ENCODE measurements around the gene NQO2. TPM values are rescaled to one million over a fixed set of nuclear protein-coding genes. Genes with fewer than 3 reads are reported as not detected.

NQO2 gene
- total and polyA plus RNA-seq, 2 of the 13 experiments (the other 11 are each of a cell fraction or from before 2014, with no cell fraction given), result 32.2 to 56.5 TPM

GRCh38 chr6:3068329-3069214, 68.9 kb downstream of the NQO2 start, which contains the start of gene RIPK1 (continued):
- TF ChIP-seq IRF1 (CRISPR knock-in tag; IDR thresholded peaks at IDR 0.05; ENCODE audit: low read depth), result no peak; the same call in 1 of the 2 replicates
- no peak for TF ChIP-seq ZMAT3 (CRISPR knock-in tag; conservative IDR thresholded peaks at IDR 0.05)
- no peak for TF ChIP-seq ZNF530 (CRISPR knock-in tag; IDR thresholded peaks at IDR 0.05; ENCODE audit: low read depth)
- peak; percentile 91; the same call in 1 of the 2 replicates for TF ChIP-seq ZNF776 (CRISPR knock-in tag; IDR thresholded peaks at IDR 0.05)
- TF ChIP-seq ZBTB1 (CRISPR knock-in tag; IDR thresholded peaks at IDR 0.05; ENCODE audit: borderline replicate concordance), result no peak; the same call in 1 of the 2 replicates
- peak; percentile 86 for TF ChIP-seq ARNT2 (CRISPR knock-in tag; IDR thresholded peaks at IDR 0.05; ENCODE audit: low read depth)
- TF ChIP-seq KAT7 (CRISPR knock-in tag; IDR thresholded peaks at IDR 0.05; ENCODE audit: borderline replicate concordance), result peak; percentile 71
- no peak; the same call in 1 of the 2 replicates for TF ChIP-seq HOXD1 (CRISPR knock-in tag; IDR thresholded peaks at IDR 0.05)
- TF ChIP-seq ZNF773 (CRISPR knock-in tag; IDR thresholded peaks at IDR 0.05; ENCODE audit: borderline replicate concordance), result peak; percentile 79; the same call in 1 of the 2 replicates
- TF ChIP-seq ZIK1 (CRISPR knock-in tag; IDR thresholded peaks at IDR 0.05; ENCODE audit: borderline replicate concordance, low read depth), result peak; percentile 92; the same call in 1 of the 2 replicates
- TF ChIP-seq FOXP1 (IDR thresholded peaks at IDR 0.05), result no peak
- TF ChIP-seq FOXP1 (CRISPR knock-in tag; IDR thresholded peaks at IDR 0.05), result no peak
- no peak for TF ChIP-seq EHMT2 (IDR thresholded peaks at IDR 0.05; ENCODE audit: borderline replicate concordance, low read depth, low read length)
- TF ChIP-seq ZFP62 (CRISPR knock-in tag; IDR thresholded peaks at IDR 0.05), result no peak
- TF ChIP-seq ZNF737 (CRISPR knock-in tag; IDR thresholded peaks at IDR 0.05; ENCODE audit: borderline replicate concordance), result no peak
- TF ChIP-seq ATF5 (CRISPR knock-in tag; IDR thresholded peaks at IDR 0.05; ENCODE audit: low read depth), result no peak; the same call in 1 of the 2 replicates
- no peak for TF ChIP-seq TRIM22 (IDR thresholded peaks at IDR 0.05)
- TF ChIP-seq TGIF2 (CRISPR knock-in tag; IDR thresholded peaks at IDR 0.05), result peak; percentile 61; the same call in 1 of the 2 replicates
- TF ChIP-seq BHLHE40 (IDR thresholded peaks at IDR 0.05; ENCODE audit: low read length), result no peak
- peak; percentile 95 for TF ChIP-seq ZNF263 (CRISPR knock-in tag; IDR thresholded peaks at IDR 0.05)
- TF ChIP-seq RXRA (CRISPR knock-in tag; IDR thresholded peaks at IDR 0.05), result peak; percentile 92
- no peak for TF ChIP-seq CBX1 (IDR thresholded peaks at IDR 0.05; ENCODE audit: low read depth)
- TF ChIP-seq SRF (IDR thresholded peaks at IDR 0.05; ENCODE audit: low read depth, low read length), result no peak
- TF ChIP-seq IRX3 (CRISPR knock-in tag; IDR thresholded peaks at IDR 0.05; ENCODE audit: borderline replicate concordance, low read depth), result peak; percentile 64
- TF ChIP-seq ZNF335 (CRISPR knock-in tag; IDR thresholded peaks at IDR 0.05), result 0 out of 2 replicates have a peak, but pooled peaks have one; percentile 68
